Stimulated activated CD4-positive, alpha-beta T cell treated with anti-CD3 and anti-CD28 coated beads, Interleukin-12 subunit alpha, Interleukin-12 subunit beta, amount 100 ng/mL, for 48 hours (primary cell): ENCODE measurements around the gene TRIAP1.

ENCODE experiments used
- DNase-seq, 3 donors: peaks; one replicate each; pipeline ENCODE4 v3.0.0-alpha.2; 2020; ENCODE audit warnings: low read depth in 2 of 3, low spot score in 1 of 3

Gene TRIAP1

GRCh38 chr12:120432772-120433525, 13.2 kb downstream of the TRIAP1 start:
- no peak for DNase-seq

GRCh38 chr12:120429368-120429767, 16.8 kb downstream of the TRIAP1 start:
- no peak for DNase-seq

- no peak for DNase-seq
Measured at GRCh38 chr12:120428597-120429229, 17.5 kb downstream of the TRIAP1 start.

GRCh38 chr12:120425797-120426196, 20.4 kb downstream of the TRIAP1 start:
- DNase-seq: no peak

GRCh38 chr12:120422892-120423456, 23.2 kb downstream of the TRIAP1 start:
- DNase-seq: no peak

GRCh38 chr12:120421701-120422100, 24.5 kb downstream of the TRIAP1 start:
- no peak for DNase-seq

- DNase-seq: no peak
Measured at GRCh38 chr12:120417917-120418580, 28.1 kb downstream of the TRIAP1 start.

- DNase-seq: no peak
Measured at GRCh38 chr12:120416490-120417216, 29.5 kb downstream of the TRIAP1 start.

GRCh38 chr12:120413901-120414695, 32.1 kb downstream of the TRIAP1 start:
- DNase-seq: no peak

GRCh38 chr12:120412421-120412820, 33.8 kb downstream of the TRIAP1 start:
- DNase-seq: no peak

- DNase-seq: no peak
Measured at GRCh38 chr12:120408771-120409170, 37.4 kb downstream of the TRIAP1 start.

GRCh38 chr12:120406553-120406952, 39.6 kb downstream of the TRIAP1 start:
- DNase-seq: no peak

GRCh38 chr12:120406069-120406468, 40.1 kb downstream of the TRIAP1 start:
- DNase-seq: no peak

- DNase-seq: no peak
Measured at GRCh38 chr12:120404271-120404670, 41.9 kb downstream of the TRIAP1 start.

GRCh38 chr12:120403869-120404268, 42.3 kb downstream of the TRIAP1 start:
- no peak for DNase-seq

- no peak for DNase-seq
Measured at GRCh38 chr12:120402217-120402616, 44.0 kb downstream of the TRIAP1 start.

GRCh38 chr12:120399531-120399930, 46.7 kb downstream of the TRIAP1 start:
- peak in 1 of 3 donors; percentile 8 for DNase-seq

- DNase-seq: no peak
Measured at GRCh38 chr12:120397824-120398540, 48.2 kb downstream of the TRIAP1 start.

- no peak for DNase-seq
Measured at GRCh38 chr12:120394483-120395367, 51.5 kb downstream of the TRIAP1 start.
